GM12875 (cell line): ENCODE measurements around the gene FAM89A.
"Not testable (repeated sequence)": the region's sequence is repeated elsewhere in the genome, so short reads cannot be mapped to it uniquely, and the experiment has no call there.

Experiments used
- H3K4me3 ChIP-seq: one replicate; pipeline ENCODE4 v1.5.1; 2011; ENCODE audit warnings: low read depth, low read length, control low read depth
- TF ChIP-seq, protein P1 (sequence below): IDR thresholded peaks from 2 replicates; pipeline ENCODE4 v1.5.1; 2011; ENCODE audit warnings: low read depth, mild to moderate bottlenecking, control low read depth, inconsistent platforms, low read length, moderate library complexity, borderline replicate concordance; ENCODE audit not compliant: insufficient read depth

FAM89A gene

DNA sequence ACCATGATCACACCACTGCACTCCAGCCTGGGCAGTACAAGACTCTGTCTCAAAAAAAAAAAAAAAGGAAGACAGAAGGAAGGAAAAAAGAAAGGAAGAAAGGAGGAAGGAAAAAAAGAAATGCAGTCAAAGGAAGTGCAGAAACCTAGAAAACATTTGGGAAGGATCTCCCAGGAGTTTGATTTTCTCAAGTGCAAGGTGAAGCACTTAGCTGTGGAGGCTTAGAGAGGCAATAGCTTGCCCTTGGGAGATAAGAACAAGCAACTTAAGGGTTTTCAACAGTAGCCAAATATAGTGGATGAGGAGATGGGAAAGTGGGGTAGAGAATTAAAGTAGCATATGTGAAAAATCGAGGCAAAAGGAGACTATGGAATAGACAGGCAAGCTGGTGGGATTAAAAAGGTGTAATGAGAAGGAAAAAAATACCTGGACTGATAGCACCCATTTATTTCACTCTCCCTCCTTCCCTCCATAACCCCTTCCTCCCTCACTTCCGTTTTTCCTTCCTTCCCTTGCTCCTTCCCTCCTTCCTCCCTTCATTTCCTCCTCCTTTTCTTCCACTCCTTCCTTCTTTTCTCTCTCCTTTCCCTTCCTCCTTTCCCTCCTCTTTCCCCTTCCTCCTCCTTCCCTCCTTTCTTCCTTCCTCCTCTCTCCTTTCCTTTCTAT, 6.8 kb upstream of the FAM89A start:
- TF ChIP-seq, protein P1, sequence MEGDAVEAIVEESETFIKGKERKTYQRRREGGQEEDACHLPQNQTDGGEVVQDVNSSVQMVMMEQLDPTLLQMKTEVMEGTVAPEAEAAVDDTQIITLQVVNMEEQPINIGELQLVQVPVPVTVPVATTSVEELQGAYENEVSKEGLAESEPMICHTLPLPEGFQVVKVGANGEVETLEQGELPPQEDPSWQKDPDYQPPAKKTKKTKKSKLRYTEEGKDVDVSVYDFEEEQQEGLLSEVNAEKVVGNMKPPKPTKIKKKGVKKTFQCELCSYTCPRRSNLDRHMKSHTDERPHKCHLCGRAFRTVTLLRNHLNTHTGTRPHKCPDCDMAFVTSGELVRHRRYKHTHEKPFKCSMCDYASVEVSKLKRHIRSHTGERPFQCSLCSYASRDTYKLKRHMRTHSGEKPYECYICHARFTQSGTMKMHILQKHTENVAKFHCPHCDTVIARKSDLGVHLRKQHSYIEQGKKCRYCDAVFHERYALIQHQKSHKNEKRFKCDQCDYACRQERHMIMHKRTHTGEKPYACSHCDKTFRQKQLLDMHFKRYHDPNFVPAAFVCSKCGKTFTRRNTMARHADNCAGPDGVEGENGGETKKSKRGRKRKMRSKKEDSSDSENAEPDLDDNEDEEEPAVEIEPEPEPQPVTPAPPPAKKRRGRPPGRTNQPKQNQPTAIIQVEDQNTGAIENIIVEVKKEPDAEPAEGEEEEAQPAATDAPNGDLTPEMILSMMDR: no peak
- H3K4me3 ChIP-seq: no peak overlapping the region

DNA sequence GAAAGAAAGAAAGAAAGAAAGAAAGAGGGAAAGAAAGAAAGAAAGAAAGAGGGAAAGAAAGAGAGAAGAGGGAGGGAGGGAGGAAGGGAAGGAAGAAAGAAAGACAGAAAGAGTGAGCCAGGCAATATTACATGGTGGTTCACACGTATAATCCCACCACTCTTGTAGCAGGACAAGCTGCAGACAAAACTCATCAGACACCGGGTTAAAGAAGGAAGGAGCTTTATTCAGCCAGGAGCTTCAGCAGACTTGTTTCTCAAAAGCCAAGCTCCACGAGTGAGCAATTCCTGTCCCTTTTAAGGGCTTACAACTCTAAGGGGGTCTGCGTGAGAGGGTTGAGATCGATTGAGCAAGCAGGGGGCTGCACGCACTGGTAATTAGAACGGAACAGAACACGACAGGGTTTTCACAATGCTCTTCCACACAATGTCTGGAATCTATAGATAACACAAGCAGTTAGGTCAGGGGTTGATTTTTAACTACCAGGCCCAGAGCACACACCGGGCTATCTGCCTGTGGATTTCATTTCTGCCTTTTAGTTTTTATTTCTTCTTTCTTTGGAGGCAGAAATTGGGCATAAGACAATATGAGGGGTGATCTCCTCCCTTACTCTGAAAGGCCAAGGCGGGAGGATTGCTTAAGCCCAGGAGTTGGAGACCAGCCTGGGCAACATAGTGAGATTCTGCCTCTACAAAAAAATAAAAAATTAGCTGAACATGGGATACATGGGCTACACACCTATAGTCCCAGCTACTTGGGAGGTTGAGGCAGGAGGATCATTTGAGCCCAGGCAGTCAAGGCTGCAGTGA, 6.1 kb upstream of the FAM89A start:
- H3K4me3 ChIP-seq: not testable (repeated sequence)

DNA sequence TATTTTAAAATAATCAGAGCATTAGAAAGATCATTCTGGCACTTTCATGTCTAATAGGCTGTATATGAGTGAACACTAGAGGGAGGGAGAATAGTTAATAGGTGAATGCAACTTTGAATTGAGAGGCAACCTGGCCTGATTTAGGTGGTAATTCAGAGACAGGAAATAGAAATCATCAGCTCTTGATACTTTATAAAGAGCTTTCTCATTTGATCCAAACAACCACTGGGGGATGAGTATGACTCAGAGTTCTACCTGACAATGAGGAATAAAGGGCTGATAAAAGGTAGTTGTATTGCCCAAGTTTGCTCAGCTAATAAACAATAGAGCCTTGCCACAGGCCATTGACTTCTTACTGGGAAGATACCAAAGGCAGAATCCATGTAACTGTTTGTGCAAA, 5.2 kb upstream of the FAM89A start:
- TF ChIP-seq, protein P1: no peak
- H3K4me3 ChIP-seq: no peak overlapping the region

DNA sequence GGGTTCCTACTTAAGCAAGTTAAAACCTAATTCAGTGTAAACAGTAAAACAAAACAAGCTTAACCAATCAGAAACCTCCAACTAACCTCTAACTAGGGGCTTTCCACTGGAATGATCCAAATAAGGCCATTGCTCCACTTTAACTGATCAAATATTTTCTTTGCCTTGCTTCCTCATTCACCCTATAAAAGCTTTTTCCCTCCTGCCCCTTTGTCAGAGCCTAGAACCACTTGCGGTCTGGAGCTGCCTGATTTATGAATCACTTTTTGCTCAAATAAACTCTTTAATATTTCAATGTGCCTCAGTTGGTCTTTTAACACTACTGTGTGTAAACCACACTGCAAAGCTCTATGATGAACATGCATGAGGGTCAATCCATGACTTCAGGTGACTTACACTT, 4.5 kb upstream of the FAM89A start:
- TF ChIP-seq, protein P1: no peak
- no peak overlapping the region for H3K4me3 ChIP-seq

DNA sequence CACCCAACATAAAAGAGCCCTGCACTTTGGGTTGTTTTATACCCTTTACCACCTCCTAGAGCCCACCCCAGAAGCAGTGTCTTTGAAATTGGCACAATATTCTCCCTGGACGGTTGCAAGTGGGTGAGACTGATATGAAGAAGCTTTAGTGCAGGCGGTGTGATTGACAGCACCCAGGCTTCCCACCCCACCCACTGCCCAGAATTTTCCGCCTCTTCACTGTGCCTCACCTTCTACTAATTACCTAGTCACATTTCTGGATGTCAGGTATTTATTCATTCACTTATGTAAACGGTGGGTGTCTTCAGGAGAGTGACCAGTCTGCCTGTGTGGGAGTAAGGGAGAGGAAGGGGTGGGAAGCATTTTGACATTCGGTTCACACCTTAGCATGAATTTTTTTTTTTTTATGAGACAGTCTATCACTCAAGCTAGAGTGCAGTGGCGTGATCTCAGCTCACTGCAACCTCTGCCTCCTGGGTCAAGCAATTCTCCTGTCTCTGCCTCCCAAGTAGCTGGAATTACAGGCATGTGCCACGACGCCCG, 1.7 kb upstream of the FAM89A start:
- TF ChIP-seq, protein P1: no peak
- H3K4me3 ChIP-seq: no peak overlapping the region

DNA sequence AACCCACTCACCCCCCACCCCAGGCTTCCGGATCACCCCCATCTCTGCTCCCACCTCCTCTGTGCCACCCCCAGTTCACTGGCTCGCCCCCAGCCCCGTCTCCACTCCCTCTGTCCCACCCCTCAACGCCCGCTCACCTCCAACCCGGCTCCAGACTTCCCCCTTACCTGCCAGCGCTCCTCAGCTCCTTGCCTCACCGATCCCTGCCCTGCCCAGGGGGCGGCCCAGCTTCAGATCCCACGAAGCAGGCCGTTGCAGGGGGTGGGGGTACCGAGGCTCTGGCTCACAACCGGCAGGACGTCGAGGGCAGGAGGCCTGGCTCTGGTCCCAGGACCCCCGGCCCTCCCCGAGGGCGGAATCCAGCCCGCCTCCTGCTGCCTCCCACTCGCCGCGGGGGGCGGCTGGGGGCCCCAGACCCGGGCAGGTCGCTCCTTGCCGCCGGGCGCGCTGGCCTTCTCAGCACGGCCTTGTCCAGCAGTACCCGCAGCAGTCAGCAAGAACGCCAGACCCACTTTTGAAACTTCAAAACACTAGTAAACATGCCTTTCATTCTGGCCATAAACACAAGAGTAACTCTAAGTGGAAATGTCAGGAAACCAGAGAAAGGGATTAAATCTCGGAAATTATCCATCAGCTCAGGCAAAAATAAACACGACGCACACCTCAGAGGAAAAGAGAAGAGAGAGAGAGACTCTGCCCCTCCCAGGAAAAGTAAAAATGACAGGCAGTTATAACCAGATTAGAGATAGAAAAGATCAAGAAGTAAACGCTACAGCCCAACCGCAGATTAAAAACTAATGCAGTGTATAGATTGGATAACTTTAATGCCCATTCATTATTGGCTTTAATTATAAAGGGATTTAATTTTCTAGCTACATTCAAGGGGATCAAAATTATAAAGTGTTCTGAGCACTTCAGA, 1.0 kb upstream of the FAM89A start:
- TF ChIP-seq, protein P1: no peak
- H3K4me3 ChIP-seq: no peak overlapping the region
